ENCODE data around the gene EVC2. TPM values are rescaled to one million over a fixed set of nuclear protein-coding genes. Genes with fewer than 3 reads are reported as not detected.

The EVC2 gene
- total RNA-seq, 3 donors from 2014 or later (not counting 1 experiment from before 2014, with no cell fraction given) = 0.20 to 2.6 (median 1.5) TPM

- Histone ChIP-seq H3K27ac (ENCODE audit: low read length) (no peak overlapping the region), H3K36me3 (ENCODE audit: control insufficient read depth, insufficient read depth, low read length) (no peaks in the 10 kb centered on the region), H3K27me3 (ENCODE audit: control insufficient read depth, insufficient read depth, low read length) (no peaks in the 10 kb centered on the region), H3K4me1 (ENCODE audit: control insufficient read depth, insufficient read depth, low read length) (no peaks in the 10 kb centered on the region), H3K9me3 (ENCODE audit: control insufficient read depth, insufficient read depth, low read length) (no peaks in the 10 kb centered on the region), H3K4me3 (ENCODE audit: low read length) (no peak overlapping the region)
- H3K9me3 Mint-ChIP-seq = no peaks in the 10 kb centered on the region
- intact Hi-C loops (cut with micrococcal nuclease) = no loop called here
- ATAC-seq (peak in 2 of 3 donors; percentile 29), DNase-seq (no peak)
- H3K27me3 Mint-ChIP-seq (ENCODE audit: low read depth in 2 of 2) = peaks cover 0 to 8% of the 10 kb centered on the region in 2 donors
- TF ChIP-seq CTCF (IDR thresholded peaks at IDR 0.05) = no peak
- H3K4me3 Mint-ChIP-seq = no peak overlapping the region
- 95% methylated on average over 4 of the region's 4 CpGs for WGBS (ENCODE audit: insufficient coverage)
- peaks cover 0 to 7% of the 10 kb centered on the region in 2 donors for H3K4me1 Mint-ChIP-seq
- no peak overlapping the region for H3K27ac Mint-ChIP-seq
- H3K36me3 Mint-ChIP-seq = no peaks in the 10 kb centered on the region
Observed at GRCh38 chr4:5528031-5528436, 180.3 kb downstream of the EVC2 start.

- no peak for DNase-seq
- H3K9me3 ChIP-seq (ENCODE audit: control insufficient read depth, insufficient read depth, low read length) = no peaks in the 10 kb centered on the region
Observed at GRCh38 chr4:5527211-5527610, 181.1 kb downstream of the EVC2 start.

GRCh38 chr4:5526080-5526846 is 182.1 kb downstream of the EVC2 start:
- DNase-seq = no peak
- H3K27ac ChIP-seq (ENCODE audit: low read length) = no peak overlapping the region
- intact Hi-C loops (cut with micrococcal nuclease) = no loop called here
- H3K27me3 ChIP-seq (ENCODE audit: control insufficient read depth, insufficient read depth, low read length) = no peaks in the 10 kb centered on the region
- no peak overlapping the region for H3K4me3 ChIP-seq (ENCODE audit: low read length)
- H3K36me3 Mint-ChIP-seq = no peaks in the 10 kb centered on the region
- ATAC-seq = no peak
- H3K27me3 Mint-ChIP-seq (ENCODE audit: low read depth in 2 of 2) = peaks cover 0 to 8% of the 10 kb centered on the region in 2 donors
- no peak overlapping the region for H3K4me3 Mint-ChIP-seq
- WGBS (ENCODE audit: insufficient coverage) = 73% methylated on average over 2 of the region's 3 CpGs
- H3K4me1 Mint-ChIP-seq = no peaks in the 10 kb centered on the region
- no peaks in the 10 kb centered on the region for H3K9me3 ChIP-seq (ENCODE audit: control insufficient read depth, insufficient read depth, low read length)
- TF ChIP-seq CTCF (IDR thresholded peaks at IDR 0.05) = no peak
- H3K27ac Mint-ChIP-seq = no peak overlapping the region
- no peaks in the 10 kb centered on the region for H3K4me1 ChIP-seq (ENCODE audit: control insufficient read depth, insufficient read depth, low read length)
- no peaks in the 10 kb centered on the region for H3K9me3 Mint-ChIP-seq
- no peaks in the 10 kb centered on the region for H3K36me3 ChIP-seq (ENCODE audit: control insufficient read depth, insufficient read depth, low read length)

More at GRCh38 chr4:5527211-5527610, 181.1 kb downstream of the EVC2 start:
- 67% methylated on average over 2 of the region's 3 CpGs for WGBS (ENCODE audit: insufficient coverage)
- Histone ChIP-seq H3K4me1 (ENCODE audit: control insufficient read depth, insufficient read depth, low read length) (no peaks in the 10 kb centered on the region), H3K36me3 (ENCODE audit: control insufficient read depth, insufficient read depth, low read length) (no peaks in the 10 kb centered on the region), H3K27me3 (ENCODE audit: control insufficient read depth, insufficient read depth, low read length) (no peaks in the 10 kb centered on the region), H3K4me3 (ENCODE audit: low read length) (no peak overlapping the region), H3K27ac (ENCODE audit: low read length) (no peak overlapping the region)
- no peak overlapping the region for H3K27ac Mint-ChIP-seq
- H3K4me1 Mint-ChIP-seq = no peaks in the 10 kb centered on the region
- no peaks in the 10 kb centered on the region for H3K36me3 Mint-ChIP-seq
- TF ChIP-seq CTCF (IDR thresholded peaks at IDR 0.05) = no peak
- H3K9me3 Mint-ChIP-seq = no peaks in the 10 kb centered on the region
- intact Hi-C loops (cut with micrococcal nuclease) = no loop called here
- H3K27me3 Mint-ChIP-seq (ENCODE audit: low read depth in 2 of 2) = peaks cover 0 to 8% of the 10 kb centered on the region in 2 donors
- no peak overlapping the region for H3K4me3 Mint-ChIP-seq
- no peak for ATAC-seq
